ENCODE results near the gene BANF1.

Gene BANF1

GRCh38 chr11:66037327-66037726 lies 35.0 kb downstream of the BANF1 start:
- DNase-seq (ENCODE audit: low spot score) (no peak), FAIRE-seq (no peak)

DNA sequence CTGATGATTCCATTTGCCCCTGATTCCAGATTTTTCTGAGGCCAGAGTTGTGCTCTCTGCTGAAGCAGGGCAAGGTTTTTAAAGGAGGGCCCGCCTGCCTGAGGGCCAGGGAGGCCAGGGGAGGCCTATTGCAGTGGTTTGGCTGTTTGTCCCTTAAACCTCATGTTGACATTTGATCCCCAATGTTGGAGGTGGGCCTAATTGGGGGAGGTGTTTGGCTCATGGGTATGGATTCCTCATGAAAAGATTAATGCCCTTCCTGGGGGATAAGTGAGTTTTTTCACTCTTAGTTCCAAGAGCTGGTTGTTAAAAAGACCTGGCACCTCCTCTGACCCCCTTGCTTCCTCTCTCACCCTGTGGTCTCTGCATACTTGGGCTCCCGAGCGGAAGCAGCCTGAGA lies 37.5 kb downstream of the BANF1 start:
- FAIRE-seq: no peak

GRCh38 chr11:66042227-66042995 lies 40.1 kb downstream of the BANF1 start:
- DNase-seq (ENCODE audit: low spot score) (no peak), FAIRE-seq (no peak)

More for the DNA sequence above, 37.5 kb downstream of the BANF1 start:
- DNase-seq (ENCODE audit: low spot score): no peak

DNA sequence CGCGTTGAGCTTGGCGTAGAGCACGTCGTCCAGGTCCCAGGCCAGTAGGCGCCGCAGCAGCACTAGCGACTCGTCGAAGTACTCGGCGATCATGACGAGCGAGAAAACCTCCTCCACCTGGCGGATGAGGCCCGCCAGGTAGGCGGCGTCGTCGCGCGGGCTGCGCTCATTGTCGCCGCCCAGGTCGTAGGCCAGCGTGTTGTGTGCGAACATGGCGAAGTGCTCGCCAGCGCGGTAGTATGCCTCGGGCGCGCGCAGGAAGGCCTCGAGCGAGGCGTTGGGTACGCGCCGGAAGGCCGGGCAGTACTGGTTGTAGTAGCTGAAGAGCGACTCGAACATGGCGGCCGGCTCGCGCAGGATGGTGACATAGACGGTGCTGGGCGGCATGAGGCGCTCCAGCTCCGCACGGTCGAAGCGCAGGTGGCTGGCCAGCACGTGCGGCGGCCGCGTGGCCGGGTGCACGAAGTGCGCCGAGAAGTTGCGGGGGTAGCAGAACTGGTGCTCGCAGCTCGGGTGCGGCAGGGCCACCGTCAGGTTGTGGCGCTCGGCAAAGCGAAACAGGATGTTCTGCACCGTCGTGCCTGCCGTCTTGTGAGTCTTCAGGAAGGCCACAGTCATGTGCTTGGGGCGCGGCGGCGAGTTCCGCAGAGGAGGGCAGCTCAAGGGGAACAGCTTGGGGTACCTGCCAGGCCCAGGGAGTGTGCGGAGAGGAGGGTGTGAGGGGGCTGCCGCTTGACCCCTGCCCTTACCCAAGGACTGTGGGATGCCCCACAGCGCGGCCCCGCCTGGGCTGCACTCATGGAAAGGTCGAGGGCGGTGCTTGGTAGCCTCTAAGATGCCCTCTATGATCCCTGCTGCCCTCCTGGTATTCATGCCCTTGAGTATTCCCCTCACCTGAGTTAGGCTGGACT lies 40.9 kb downstream of the BANF1 start:
- no peak for DNase-seq (ENCODE audit: low spot score)
- FAIRE-seq: no peak

GRCh38 chr11:66044757-66045156 lies 42.5 kb downstream of the BANF1 start:
- DNase-seq (ENCODE audit: low spot score) (no peak), FAIRE-seq (no peak)

GRCh38 chr11:66045177-66045639 lies 42.9 kb downstream of the BANF1 start:
- FAIRE-seq (peak; percentile 13), DNase-seq (ENCODE audit: low spot score) (peak; percentile 90)

DNA sequence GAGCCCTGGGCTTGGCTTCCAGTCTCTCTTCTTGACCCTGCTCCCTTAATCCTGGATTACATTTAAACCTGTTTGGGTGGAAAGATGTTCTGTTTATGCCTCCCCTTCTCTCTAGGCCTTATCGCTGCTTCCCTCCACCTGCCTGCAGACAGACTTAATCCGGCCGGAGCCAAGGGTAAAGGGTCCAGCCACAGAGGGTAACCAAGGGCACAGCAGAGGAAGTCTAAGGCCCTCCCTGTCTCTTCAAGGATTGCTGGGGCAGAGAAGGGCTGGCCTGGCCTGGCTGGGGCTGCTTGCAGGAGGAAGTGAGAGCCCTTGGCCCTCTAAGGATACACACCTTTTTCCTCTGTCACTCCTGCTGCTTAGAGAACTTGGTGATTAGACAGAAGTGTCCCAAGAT lies 44.6 kb downstream of the BANF1 start:
- FAIRE-seq (no peak), DNase-seq (ENCODE audit: low spot score) (no peak)

DNA sequence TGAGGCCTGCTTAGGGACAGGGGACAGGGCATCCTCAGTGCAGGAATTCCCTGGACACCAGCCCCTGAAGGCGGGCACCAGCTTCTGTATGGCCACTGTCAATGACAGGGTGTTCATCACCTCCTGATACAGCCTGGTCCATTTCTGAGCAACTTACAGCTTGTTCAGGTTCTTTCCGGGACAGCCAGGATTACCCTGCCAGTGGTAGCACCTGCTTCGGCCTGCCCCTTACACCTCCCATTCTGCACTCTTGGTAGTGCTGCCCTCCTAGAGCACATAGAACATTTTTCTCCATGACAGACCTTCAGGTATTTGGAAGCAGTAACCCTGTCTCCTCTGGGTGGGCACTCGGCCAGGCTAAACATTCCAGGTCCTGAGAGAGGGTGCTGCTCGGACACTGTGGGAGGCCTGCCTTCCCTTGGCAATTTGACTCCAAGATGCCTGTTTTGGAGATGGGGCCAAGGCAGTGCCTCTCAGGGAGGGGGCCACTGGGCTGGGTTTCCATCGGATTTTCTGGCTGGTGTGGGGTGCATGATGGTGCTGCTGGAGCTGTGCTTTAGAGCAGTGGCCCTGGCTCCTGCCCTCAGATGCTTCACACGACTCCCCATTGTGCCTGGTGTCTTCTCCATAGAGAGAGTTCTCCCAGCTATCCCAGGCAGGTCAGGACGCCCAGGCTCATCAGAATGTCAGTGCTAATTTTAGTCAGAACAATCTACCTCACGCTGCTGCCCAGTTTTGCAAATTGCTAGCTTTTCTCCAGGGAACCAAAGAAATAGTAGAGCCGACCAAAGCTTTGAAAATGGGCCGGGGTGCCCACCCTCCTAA lies 45.5 kb downstream of the BANF1 start:
- no peak for FAIRE-seq

DNA sequence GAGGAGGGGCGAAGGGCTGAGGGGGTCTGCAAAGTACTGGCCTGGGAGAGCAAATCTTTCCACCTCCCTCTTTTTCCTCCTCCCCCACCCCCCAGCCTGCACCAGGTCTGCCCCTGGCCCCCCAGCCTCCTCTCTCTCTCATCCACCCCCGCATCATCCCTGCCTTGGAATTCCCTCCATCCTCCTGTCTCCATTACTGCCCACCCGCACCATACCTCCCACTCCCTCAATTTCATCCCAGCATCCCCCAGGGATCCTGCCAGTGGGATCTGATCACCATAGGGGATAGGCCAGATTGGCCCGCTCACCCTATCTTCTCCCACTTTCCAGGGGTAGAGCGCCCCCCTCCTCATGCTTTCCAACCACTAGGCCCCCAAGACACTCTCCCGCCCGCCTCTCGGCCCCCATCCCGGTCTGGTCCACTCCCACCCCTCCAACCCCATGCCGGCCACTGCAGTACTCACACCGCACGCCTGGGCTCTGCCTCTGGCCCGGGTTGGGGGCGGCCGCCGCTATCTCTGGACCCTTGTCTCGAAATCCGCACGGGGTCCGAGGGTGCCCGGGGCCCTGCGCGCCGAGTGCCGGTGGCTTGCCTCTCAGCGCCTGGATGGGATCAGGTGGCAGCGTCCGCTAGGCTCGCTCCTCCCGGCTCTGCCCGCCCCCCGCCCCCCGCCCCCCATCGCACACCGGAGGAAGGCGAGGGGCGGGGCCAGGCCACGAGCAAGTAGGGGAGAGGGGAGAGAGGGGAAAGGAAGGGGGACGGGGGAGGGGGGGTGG lies 46.4 kb downstream of the BANF1 start, which contains the start of gene GAL3ST3:
GAL3ST3 (minus strand) TSS at position 615 of the 777 bp plus-strand sequence. CDS start 3,746 bp downstream, outside the sequence.
- DNase-seq (ENCODE audit: low spot score) (no peak), FAIRE-seq (no peak)

More for the DNA sequence above, 45.5 kb downstream of the BANF1 start:
- DNase-seq (ENCODE audit: low spot score): no peak

DNA sequence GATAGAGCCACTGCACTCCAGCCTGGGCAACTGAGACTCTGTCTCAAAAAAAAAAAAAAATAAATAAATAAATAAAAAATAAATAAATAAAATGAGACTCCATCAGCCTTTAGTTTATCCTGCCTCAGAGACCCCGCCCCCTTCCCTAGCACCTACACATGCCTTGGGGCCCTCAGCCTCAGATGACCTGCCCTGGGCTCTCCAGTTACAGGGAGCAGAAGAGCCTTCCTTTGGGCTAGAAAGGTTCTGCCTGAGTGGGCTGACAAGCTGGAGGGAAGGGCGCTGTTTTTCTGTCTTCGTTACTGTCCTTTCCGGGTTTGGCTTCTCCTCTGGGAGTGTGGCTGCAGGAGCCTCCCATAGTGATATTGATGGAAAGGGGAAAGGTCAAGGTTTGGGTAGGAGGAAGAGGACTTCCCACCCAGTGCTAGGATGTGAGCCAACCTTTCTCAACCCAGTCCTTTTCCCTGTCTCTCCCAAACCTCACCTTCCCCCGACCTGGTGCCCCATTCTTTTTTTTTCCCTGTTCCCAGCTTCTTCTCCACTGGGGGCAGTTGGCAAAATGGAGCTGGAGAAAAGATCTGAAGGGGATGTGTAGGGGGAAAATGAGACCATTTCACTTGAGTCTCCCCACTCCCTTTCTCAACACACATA lies 48.4 kb downstream of the BANF1 start:
- FAIRE-seq: no peak
- DNase-seq (ENCODE audit: low spot score): no peak

GRCh38 chr11:66051371-66051765 lies 49.1 kb downstream of the BANF1 start:
- DNase-seq (ENCODE audit: low spot score) (no peak), FAIRE-seq (no peak)

DNA sequence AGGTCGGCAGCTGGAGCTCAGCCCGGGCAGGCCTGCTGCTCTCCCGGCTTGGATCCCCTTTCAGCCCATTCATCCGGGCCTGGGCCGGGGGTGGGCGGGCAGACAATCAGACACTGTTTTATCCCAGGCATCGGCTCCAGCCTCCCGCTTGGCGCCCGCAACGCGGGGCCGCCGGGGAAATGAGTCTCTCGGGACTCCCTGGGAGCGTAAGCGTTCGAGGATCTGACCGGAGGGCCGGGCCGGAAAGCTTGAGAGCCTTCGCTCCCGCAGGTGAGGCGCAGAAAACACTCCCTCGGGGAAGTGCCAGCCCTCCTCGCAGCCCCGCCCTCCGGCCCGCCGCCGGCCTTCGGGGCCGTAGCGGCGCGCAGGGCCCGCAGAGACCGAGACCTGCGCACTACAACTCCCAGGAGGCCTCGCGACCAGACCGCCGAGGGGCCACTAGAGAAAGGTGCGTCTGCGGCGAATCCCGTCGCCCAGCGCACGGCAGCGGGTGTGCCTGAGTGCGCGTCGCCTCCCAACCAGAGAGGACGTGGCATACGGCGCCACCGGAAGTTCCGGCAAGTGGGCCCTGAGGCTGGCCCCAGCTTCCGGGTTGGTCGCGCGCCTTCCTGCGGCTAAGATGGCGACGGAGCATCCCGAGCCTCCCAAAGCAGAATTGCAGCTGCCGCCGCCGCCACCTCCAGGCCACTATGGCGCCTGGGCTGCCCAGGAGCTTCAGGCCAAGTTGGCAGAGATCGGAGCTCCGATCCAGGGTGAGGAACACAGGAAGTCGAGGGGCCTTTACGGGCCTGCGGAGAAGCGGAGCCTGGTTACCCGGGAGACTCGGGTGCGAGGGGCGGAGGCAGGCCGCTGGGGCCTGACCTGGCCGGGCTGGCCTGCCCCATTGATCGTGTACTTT lies 49.7 kb downstream of the BANF1 start, which contains the start of gene SF3B2:
SF3B2 (plus strand) TSS at position 599 of the 898 bp plus-strand sequence; CDS start at position 620, 21 bp downstream.
- peak; percentile 99 for DNase-seq (ENCODE audit: low spot score)
- peak; percentile 77 for FAIRE-seq

DNA sequence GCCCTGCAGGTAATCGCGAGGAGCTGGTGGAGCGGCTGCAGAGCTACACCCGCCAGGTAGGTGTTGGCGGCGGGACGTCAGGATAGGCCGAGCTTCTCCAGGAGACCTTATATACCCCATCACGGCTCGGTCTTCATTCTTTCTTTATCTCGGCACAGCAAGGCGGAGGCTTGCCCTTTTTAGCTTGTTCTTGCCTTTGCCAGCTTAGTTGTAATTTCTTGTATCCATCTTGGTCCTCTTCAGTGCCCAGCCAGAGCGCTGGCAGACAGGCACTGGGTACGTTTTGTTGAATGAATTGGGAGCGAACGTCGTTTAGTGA lies 50.3 kb downstream of the BANF1 start:
- DNase-seq (ENCODE audit: low spot score) (no peak), FAIRE-seq (no peak)

All from urothelium cell line (cell line).